Stimulated activated CD4-positive, alpha-beta T cell treated with anti-CD3 and anti-CD28 coated beads, Interleukin-2, amount 100 ng/mL, for 4 hours (primary cell): ENCODE measurements around the gene EVA1B.

Experiments used
- DNase-seq: peaks from one replicate; pipeline ENCODE4 v3.0.0-alpha.2; 2020; ENCODE audit warnings: low read depth

Gene EVA1B

DNA sequence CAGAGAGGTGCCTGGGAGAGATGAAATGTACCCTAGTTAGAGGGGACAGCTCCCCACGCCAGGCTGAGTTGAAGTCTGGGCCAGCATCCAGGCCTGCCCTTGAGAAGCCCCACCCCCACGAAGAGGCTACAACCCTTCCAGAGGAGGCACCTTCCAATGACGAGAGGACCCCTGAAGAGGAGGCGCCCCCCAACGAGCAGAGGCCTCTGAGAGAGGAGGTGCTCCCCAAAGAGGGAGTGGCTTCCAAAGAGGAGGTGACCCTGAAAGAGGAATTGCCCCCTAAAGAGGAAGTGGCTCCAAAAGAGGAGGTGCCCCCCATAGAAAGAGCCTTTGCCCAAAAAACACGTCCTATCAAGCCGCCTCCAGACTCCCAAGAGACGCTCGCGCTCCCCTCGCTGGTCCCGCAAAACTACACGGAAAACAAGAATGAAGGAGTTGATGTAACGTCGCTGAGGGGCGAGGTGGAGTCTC lies 3.1 kb downstream of the EVA1B start:
- no peak for DNase-seq

DNA sequence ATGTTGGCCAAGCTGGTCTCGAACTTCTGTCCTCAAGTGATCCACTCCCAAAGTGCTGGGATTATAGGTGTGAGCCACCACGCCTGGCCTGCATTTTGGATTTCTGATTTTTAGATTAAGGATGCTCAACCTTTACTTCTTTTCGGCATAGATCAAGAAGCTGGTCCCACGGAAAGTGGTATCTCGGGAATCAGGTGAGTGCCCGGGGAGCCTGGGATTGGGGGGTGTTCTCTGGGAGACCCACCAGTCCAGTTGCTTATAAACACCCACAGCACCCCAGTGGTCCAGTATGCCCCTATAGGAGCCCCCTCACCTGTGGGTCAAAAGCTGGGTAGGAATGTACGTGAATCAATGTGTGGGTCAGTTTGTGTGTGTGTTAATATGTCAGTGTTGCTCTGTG lies 14.0 kb downstream of the EVA1B start:
- no peak for DNase-seq

DNA sequence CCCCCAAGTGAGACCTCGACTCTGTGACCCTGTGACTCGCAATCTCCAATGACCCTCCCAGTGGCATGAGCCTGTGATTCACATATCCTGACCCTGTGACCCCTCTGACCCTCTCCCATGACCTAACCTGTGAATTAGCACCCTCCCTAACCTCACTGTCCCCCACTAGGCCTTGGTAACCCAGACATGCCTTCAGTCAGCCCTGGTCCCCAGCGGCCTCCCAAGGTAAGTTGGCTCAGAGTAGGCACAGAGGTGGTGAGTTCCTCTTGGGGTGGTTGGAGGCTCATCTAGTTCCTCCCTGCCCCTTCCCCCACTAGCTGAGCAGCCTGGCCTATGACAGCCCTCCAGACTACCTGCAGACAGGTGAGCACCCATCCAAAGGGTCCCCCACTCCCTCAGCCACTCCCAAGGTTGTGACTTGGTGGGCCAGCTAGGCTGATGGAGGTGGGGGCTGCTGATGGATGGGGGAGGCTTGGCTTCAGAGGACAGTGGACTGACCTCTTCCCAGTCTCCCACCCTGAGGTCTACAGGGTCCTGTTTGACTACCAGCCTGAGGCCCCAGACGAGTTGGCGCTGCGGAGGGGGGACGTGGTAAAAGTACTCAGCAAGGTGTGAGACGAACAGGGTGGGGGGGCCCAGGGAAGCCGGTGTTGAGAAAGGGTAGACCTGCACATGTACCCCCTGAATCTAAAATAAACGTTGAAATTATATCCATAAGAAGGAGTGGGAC lies 15.7 kb downstream of the EVA1B start:
- no peak for DNase-seq

DNA sequence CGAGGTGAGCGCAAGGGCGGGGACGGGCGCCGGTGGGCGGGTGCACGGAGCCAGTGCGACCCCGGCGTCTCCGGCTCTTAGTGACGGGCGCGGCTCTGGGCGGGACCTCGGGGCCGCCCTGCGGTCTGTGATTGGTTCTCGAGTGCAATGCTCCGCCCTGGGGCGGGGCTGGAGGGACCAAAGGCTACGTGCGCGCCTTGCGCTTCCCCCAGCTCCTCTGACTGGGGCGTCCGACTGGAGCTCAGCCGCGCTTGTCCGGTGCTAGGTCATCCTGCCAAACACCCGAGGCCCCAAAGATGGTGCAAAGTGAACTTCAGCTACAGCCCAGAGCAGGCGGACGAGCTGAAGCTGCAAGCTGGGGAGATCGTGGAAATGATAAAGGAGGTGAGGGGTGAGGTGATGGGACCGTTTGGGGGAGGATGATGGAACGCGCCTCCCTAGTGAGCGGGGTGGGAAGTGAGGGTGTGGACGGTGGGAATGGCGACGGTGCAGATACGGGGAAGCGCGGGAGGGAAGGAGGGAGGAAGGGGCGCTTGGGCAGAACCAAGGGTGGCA lies 16.5 kb downstream of the EVA1B start:
- DNase-seq: peak; percentile 87

DNA sequence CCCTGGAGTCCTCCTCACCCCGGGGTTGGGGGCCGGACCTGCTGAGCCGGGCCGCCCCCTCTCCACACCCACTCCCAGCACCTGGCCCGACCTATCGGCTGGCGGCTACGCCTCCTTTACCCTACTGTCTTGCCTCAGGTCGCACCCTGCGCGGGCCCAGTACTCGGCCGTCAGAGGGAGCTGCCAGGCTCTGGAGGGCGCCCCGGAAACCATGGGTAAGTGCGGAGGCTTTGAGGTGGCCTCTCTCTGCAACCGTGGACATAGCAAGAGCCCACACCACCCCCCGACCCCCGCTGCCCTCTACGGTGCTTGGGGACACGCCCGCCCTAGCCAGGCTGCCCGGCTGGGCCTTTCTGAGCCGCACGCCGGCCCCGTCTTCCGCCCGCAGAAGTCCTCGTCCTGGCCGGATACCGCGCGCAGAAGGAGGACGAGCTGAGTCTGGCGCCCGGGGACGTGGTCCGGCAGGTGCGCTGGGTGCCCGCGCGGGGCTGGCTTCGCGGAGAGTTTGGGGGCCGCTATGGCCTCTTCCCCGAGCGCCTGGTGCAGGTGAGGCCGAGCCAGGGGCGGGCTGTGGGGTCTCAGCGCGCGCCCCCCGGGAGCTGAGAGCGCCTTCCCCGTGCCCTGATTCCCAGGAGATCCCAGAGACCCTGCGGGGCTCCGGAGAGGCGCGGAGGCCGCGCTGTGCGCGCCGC lies 17.1 kb downstream of the EVA1B start, which contains the start of gene SH3D21:
Gene SH3D21, plus strand, starts transcription at position 159 of the 692 bp plus-strand sequence. Its CDS starts 53 bp downstream, at position 212.
- DNase-seq: peak; percentile 24

DNA sequence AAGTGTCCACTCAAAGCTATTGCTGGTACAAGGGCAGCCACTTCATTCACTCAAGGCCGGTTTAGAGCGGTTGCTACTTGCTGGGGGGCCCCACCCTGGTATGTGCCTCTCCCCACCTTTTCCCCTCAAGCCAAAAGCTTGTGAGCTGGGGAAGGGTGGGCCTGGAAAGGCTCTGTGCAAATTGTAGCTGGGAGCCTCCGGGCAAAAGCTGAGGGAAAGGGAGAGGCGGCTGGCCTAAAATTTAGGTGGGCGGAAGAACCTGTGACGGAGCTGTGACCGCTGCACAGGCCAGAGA lies 17.6 kb downstream of the EVA1B start:
- DNase-seq: no peak

DNA sequence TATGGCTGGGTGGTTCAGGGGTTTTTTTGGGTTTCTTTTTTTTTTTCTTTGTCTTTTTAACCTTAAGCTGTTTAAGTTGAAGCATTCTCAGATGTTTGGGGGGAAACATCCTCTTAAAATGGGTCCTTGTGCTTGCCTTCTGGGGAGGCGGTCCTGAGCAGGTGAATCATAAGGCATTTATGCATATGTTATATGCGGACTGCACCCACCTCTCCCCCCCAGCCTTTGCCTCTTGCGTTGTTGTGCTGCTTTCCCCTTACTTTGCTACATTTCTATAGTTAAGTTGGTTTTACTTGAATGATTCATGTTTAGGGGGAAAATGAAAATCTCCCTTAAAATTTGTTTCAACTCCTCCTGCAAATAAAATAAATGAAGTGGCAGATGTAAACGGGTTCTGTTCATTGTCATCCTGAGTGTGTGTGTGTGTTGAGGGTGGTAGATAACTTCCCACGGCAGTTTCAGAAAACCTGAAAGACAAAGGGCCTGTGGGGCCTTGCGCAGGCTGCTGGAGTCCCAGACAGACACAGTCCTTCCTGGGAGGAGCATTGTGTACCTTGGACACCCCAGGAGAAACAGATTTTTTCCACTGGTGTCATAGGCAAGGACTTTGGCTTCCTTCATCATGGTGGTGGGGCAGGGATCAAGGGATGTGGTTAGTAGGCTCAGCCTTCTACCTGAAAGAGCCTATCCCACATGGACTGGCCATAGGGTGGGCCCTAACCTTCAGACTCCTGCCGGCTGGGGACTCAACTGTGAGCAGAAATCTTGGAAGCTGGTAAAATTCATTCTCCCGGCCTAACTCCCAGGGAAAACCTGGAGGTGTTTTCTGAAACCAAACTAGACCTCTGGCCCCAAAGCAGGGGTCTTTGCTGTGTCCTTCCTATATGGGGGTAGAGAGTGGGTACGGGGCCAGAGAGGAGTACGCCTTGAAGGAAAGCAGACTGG lies 18.2 kb downstream of the EVA1B start:
- no peak for DNase-seq

DNA sequence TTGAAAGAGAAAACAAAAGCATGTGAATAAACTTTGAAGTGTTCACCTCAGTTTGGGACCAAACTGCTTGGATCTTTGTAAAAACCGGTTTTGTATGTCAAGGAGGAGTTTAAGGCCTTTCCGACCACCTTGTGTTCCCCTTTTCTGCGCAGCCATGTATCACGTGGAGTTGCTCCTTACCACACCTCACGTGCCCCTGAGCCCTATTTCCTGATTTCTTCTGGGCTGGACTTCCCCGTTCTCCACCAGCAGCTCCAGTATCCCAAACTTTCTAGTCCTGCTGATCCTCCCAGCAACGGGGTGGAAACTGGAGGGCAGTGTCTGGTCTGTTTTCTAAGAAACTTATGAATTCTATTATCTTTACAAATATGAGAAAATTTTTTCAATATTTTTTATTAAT lies 18.9 kb downstream of the EVA1B start:
- DNase-seq: no peak

DNA sequence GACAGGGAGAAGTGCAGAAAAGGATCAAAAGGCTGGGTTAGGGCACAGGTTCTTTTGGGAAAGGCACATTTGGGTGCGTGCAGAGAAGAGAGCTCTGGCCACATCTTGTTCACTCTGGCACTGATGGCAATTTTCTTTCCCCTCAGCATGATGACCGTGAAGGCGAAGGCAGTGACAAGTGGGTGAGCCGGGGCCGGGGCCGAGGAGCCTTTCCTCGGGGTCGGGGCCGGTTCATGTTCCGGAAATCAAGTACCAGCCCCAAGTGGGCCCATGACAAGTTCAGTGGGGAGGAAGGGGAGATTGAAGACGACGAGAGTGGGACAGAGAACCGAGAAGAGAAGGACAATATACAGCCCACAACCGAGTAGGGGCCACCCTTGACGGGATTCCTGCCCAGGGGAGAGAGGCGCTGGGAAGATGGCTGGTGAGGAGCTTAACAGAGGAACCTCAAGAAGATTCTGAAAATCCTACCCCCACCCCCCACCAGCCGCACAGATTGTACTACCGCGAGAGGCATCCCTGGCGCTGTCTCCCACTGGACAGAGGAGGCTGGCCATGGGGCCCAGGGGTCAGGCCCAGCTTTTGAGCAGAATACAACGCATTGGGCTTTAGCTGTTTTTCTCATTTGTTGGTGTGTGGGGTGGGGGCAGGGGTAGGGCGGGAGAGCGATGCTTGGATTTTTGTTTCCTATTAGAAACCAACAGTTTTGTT lies 19.6 kb downstream of the EVA1B start:
- DNase-seq: no peak

DNA sequence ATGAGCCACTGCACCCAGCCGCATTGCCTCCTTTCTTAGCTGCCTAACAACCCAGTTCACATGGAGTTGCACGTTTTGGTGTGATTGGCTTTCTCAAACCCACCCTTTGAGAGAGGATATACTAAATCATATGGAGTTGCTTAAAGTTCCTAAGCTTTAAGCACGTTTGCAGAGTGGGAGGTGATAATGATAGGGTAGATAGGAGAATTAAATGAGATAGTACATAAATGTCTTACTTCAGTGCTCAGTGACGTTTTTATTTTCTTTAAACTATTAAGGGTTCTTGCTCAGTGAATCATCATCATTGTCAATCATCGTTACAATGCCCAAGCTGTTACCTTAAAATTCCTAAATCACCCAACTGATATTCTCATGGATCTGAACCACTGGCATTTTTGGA lies 20.2 kb downstream of the EVA1B start:
- no peak for DNase-seq

DNA sequence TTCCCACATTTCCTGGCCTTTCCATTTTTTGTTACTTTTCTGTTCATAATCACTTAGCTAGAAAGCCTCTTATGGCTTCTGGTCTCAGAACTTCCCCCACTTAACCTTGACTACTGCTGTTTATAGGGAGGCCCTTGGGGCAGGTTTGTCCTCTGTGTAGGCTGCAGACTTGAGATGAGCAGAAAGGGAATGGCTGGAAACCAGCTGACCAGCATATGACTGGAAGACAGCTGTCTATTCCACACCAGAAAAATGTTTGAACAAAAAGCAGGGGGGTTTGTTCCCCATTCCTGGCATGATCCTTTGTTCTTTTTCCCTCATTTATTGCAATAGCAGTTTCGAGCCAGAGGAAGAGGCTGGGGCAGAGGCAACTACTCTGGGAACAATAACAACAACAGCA lies 22.2 kb downstream of the EVA1B start:
- no peak for DNase-seq

DNA sequence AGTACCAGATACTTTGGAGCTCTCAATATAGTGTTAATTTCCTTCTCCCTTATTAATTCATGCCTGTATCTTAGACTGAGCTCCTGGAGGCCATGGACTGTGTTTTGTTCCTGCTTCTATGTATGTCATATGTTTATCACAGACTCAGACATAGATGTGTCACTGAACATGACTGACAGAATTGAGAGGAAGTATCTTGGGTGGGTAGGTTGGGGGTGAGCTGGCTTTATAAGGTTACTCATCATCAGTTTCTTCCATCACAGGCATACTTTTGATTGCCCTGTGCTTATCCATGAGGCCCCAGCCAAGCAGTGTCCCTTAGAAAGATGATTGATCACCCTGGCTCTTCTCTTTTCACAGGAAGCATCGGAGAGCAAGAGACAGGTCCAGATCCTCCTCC lies 22.9 kb downstream of the EVA1B start:
- DNase-seq: no peak

DNA sequence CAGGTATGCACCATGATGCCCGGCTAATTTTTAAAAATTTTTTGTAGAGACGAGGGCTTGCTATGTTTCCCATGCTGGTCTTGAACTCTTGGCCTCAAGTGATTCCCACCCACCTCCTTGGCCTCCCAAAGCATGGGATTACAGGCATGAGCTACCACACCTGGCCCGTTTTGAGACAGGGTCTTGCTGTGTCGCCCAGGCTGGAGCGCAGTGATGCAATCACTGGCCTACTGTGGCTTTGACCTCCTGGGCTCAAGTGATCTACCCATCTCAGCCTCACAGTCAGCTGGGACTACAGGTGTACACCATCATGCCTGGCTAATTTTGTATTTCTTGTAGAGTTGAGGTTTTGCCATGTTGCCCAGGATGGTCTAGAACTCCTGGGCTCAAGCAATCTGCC lies 24.8 kb downstream of the EVA1B start:
- no peak for DNase-seq

DNA sequence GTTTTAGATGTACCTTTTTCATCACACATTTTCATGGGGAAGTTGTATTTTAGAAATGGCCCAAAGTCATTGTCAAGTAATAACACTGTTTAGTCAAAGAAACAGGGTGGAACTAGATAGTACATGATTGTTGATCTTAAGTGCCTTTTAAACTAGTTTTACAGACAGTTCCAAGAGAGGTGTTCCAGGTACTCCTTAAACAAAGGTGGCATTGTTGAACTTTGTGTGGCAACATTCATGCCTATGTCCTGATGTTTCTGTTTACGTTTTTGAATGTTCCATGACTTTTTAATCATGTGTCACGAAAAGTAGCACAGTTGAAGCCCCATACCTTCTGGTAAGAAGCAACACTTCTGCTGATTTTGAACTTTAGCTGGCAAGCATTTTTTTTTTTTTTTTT lies 26.4 kb downstream of the EVA1B start:
- no peak for DNase-seq

DNA sequence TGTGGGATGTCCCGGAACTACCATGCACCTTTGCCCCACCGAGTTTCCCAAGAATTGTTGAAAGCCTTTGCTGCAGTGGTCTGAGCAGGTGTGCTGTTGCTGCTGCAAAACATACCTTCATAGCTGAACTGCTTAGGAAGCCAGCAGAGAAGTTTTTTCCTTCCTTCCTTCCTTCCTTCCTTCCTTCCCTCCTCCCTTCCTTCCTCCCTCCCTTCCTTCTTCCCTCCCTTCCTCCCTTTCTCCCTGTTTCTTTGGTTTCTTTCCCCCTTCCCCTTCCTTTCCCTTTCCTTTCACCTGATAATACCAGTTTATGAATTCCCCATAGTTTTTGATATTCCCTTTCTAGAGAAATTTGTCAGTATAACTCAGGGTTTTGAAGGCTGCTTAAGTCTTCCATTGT lies 28.1 kb downstream of the EVA1B start:
- DNase-seq: no peak

DNA sequence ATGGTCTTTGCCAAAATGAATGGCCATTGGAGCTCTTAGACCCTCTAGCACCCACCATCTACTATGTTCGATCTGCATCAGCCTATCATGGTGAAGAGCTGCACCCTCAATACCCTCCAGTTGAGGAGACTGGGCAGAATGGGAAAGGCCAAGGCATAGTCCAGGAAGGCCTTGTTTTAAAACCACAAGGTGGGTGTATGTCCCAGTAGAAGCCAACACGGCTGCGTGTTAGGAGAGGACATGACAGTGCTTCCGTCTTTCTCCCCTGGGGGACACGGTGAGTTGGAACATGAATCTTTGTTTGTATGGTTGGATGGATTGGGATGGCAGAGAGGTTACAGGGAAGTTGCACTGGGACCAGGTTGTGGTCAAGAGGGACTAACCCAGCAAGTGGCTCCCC lies 35.9 kb downstream of the EVA1B start:
- DNase-seq: no peak

DNA sequence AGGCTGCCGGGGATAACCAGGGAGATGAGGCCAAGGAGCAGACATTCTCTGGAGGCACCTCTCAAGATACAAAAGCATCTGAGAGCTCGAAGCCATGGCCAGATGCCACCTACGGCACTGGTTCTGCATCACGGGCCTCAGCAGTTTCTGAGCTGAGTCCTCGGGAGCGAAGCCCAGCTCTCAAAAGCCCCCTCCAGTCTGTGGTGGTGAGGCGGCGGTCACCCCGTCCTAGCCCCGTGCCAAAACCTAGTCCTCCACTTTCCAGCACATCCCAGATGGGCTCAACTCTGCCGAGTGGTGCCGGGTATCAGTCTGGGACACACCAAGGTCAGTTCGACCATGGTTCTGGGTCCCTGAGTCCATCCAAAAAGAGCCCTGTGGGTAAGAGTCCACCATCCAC lies 36.6 kb downstream of the EVA1B start:
- DNase-seq: no peak

DNA sequence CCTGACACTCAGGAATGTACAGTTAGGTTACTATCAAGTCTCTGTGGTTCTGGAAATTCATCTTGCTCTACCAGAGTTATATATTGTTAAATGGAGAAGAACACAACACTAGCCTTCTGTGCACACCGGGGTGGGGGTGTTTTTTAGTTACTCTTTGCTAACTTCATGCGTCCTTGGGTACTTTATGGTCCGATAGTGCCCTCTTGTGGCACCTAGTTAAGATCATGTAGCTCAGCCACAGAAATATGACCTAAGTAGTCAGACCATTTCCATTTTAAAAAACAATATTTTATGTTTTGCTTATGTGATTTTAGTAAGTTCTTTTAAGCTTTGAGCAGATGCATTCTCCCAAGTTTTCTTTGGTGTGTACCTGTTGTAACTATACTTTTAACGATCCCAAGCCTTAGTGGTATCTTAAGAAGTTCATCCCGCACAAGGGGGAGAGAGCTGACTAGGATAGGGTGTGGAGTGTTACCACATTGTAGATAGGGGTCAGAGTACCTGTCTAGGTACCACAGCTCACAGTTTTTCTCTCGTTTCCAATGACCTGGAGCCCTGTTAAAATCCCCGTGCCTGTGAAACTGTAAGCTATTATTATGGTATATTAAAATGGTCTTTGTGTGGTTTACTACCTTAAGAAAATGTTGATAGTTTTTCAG lies 37.9 kb downstream of the EVA1B start:
- DNase-seq: peak; percentile 56

DNA sequence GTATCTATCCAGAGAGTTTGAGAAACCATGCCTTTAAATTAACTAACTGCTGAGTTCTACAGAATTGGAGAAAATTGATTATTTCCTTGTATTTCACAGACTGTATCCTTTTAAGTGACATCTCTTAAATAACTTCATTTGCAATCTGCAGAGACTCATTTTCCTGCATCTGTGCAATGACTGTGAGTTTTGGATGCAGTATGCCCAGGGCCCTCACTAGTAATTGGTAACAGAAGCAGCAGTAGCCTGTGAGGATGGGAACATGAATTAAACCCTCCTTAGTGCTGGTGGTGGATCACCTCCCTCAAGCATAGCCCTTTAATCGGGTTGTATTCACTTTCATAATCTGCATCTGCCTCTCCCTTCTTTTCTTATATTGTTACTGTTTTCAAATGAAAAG lies 38.9 kb downstream of the EVA1B start:
- DNase-seq: no peak

DNA sequence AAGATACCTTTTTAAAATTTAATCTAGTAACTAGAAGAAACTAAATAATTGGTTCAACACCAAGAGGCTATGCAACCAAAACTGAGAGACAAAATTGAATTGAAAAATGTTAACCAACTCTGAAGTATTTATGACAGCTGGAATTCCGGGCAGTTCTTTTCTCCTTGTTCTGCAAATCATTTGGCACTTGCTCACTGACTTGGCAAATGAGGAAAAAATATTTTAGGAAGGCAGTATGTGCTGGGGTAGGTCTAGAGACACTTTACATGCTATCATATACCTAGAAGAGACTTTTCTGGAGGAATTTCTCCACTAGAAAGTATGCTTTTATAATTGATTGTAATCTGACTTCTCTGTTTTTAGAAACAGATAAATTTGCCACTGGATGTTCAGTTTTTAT lies 39.4 kb downstream of the EVA1B start:
- DNase-seq: no peak

DNA sequence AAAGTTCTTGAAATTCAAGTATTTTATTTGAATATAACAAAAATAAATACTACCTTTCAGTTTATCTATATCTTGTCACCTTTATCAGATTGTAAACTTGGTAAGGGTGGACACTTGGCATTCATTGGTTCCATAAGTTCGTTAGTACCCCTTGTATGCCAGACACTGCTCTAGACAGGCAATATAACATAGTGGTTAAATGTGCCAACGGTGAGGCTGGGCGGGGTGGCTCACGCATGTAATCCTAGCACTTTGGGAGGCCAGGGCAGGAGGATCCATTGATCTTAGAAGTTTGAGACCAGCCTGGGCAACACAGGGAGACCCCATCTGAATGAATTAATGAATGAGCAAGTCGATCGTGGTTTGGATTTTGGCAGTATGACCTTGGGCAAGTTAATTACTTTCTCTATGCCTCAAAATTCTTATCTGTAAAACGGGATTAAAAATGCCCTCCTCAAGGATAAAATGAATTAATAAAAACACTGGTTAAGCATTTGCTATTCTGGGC lies 43.6 kb downstream of the EVA1B start:
- no peak for DNase-seq
